B cell (primary cell): ENCODE results near the gene KCNH8.

Experiments used
- EZH2 ChIP-seq: IDR thresholded peaks from 2 replicates; pipeline ENCODE4 v1.6.1; 2012; ENCODE audit warnings: borderline replicate concordance, low read depth, mild to moderate bottlenecking, moderate library complexity, low read length; ENCODE audit not compliant: insufficient read depth, poor library complexity, severe bottlenecking
- TF ChIP-seq, protein P1 (sequence below): fragments of 200-600 bp; IDR thresholded peaks from one replicate; pipeline ENCODE4 v1.8.0; 2022; ENCODE audit warnings: antibody characterized with exemption, mild to moderate bottlenecking

DNA sequence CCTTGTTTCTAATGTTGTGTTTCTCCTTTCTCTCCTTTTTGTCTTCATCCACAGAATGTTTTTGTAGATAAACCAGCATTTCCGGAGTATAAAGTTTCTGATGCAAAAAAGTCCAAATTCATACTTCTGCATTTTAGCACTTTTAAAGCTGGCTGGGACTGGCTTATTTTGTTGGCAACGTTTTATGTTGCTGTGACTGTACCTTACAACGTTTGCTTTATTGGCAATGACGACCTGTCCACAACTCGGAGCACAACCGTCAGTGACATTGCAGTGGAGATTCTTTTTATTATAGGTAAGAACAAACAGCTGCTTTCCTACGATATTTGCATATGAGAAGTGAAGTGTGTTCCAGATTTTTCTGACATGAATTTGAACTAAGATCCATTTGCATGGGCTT, 199.4 kb downstream of the KCNH8 start:
- TF ChIP-seq EZH2: no peak
- TF ChIP-seq, protein P1, sequence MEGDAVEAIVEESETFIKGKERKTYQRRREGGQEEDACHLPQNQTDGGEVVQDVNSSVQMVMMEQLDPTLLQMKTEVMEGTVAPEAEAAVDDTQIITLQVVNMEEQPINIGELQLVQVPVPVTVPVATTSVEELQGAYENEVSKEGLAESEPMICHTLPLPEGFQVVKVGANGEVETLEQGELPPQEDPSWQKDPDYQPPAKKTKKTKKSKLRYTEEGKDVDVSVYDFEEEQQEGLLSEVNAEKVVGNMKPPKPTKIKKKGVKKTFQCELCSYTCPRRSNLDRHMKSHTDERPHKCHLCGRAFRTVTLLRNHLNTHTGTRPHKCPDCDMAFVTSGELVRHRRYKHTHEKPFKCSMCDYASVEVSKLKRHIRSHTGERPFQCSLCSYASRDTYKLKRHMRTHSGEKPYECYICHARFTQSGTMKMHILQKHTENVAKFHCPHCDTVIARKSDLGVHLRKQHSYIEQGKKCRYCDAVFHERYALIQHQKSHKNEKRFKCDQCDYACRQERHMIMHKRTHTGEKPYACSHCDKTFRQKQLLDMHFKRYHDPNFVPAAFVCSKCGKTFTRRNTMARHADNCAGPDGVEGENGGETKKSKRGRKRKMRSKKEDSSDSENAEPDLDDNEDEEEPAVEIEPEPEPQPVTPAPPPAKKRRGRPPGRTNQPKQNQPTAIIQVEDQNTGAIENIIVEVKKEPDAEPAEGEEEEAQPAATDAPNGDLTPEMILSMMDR: no peak
